ENCODE results near the gene SRMS. TPM values are rescaled to one million over a fixed set of nuclear protein-coding genes. Genes with fewer than 3 reads are reported as not detected.
A peak's percentile ranks its signal among the peaks of the same experiment; 100 is the strongest.

SRMS gene
- total RNA-seq, 1 donor from 2014 or later: not detected

DNA sequence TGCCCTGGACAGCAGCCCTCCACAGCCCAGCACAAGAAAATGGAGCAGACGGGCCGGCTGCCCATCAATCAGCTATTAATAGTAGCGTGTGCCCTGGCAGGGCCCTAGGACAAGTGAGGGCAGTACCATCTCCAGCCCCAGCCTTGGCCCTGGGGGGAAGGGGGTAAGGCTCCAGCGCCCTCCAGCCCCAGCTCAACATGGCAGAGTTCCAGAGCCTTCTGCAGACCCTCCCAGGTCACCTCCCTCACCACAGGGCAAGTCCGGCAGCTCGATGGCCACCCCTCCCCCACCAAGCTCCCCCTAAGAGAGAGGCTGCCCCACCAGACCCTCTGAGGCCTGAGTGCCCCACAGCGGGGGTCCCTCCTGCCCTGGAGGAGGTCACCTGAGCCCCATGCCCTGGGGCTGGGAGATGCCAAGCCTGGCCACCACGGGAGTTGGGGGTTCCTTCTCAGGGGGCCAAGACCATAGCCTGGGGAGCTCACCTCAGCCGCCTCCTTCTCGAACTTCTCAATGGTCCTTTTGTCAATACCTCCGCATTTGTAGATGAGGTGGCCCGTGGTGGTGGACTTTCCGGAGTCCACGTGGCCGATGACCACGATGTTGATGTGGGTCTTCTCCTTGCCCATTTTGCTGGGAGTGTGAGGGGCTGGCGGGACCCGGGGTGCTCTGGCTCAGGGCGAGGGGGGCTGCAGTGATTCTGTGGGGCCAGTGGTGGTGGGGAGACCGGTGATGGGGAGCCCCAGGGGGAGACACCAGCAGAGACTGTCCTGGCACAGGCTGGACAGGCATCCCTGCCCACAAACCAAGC is 50.2 kb downstream of the SRMS start:
- H3K4me1 Mint-ChIP-seq (ENCODE audit: unreplicated experiment): no peaks in the 10 kb centered on the region
- no peak overlapping the region for H3K4me3 Mint-ChIP-seq
- no peaks in the 10 kb centered on the region for H3K36me3 Mint-ChIP-seq
- H3K27ac Mint-ChIP-seq: no peak overlapping the region
- peaks cover 20% of the 10 kb centered on the region for H3K27me3 Mint-ChIP-seq
- peak; percentile 67 for DNase-seq (ENCODE audit: extremely low spot score, unreplicated experiment)
- no peaks in the 10 kb centered on the region for H3K9me3 Mint-ChIP-seq
- TF ChIP-seq, protein P1, sequence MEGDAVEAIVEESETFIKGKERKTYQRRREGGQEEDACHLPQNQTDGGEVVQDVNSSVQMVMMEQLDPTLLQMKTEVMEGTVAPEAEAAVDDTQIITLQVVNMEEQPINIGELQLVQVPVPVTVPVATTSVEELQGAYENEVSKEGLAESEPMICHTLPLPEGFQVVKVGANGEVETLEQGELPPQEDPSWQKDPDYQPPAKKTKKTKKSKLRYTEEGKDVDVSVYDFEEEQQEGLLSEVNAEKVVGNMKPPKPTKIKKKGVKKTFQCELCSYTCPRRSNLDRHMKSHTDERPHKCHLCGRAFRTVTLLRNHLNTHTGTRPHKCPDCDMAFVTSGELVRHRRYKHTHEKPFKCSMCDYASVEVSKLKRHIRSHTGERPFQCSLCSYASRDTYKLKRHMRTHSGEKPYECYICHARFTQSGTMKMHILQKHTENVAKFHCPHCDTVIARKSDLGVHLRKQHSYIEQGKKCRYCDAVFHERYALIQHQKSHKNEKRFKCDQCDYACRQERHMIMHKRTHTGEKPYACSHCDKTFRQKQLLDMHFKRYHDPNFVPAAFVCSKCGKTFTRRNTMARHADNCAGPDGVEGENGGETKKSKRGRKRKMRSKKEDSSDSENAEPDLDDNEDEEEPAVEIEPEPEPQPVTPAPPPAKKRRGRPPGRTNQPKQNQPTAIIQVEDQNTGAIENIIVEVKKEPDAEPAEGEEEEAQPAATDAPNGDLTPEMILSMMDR (conservative IDR thresholded peaks at IDR 0.05): no peak

DNA sequence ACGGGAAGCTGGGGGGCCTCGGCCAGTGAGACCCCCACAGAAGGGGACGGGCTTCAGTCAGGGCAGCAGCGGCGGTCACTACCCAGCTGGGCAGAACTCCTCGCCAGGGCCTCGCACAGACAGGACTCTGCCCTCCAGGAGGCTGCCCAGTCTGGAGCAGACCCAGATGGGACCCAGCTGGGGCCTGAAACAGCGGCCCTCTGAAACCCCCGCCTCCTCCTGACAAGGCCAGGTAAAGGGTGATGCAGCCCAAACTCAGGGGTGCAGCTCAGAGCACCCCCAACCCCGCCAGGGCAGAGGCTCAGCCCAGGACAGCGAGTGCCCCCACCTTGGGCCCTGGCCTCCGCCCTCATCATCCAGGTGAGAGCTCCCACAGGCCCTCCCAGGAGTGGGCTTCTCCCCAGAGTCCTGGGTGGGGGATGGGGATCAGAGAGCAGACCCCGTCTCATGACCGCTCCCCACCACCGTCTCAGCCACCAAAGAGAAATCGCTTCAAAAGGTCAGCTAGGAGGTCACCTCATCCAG is 50.9 kb downstream of the SRMS start:
- H3K27ac Mint-ChIP-seq: no peak overlapping the region
- no peaks in the 10 kb centered on the region for H3K4me1 Mint-ChIP-seq (ENCODE audit: unreplicated experiment)
- peak; percentile 69 for DNase-seq (ENCODE audit: extremely low spot score, unreplicated experiment)
- H3K9me3 Mint-ChIP-seq: no peaks in the 10 kb centered on the region
- TF ChIP-seq, protein P1 (conservative IDR thresholded peaks at IDR 0.05): no peak
- H3K4me3 Mint-ChIP-seq: peak overlapping the region; percentile 70
- peaks cover 20% of the 10 kb centered on the region for H3K27me3 Mint-ChIP-seq
- H3K36me3 Mint-ChIP-seq: no peaks in the 10 kb centered on the region

DNA sequence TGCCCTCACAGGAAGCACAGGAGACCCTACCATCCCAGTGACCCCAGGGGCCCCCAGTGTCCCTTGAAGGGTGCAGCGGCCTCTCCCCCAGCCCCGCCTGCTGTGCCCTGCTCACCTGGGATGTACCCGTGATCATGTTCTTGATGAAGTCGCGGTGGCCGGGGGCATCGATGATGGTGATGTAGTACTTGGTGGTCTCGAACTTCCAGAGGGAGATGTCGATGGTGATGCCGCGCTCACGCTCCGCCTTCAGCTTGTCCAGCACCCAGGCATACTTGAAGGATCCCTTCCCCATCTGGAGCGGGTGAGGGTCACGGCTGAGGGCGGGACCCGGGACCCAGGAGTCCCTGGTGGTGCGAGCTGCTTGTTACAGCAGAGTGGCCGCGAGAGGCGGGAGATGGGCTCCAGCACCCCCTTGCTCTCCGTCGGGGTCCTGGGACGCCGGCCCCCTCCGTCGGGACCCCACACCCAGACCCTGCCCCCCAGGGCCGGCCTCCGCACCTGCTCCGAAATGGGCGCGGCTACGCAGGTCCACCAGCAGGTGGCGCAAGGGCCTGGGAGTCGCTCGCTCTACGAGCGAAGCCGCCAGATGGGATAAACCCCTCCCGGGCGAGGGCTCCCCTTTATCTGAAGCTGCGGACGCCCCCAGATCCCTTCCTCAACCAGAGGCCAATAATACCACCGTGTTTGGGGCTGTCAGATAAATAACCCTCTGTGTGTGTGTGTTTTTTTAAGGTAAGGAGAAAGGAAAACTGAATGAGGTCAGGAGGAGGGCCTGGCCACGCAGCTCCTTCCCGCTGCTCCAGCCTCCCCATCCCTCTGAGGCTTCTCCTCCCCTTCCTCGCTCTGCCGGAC is 51.6 kb downstream of the SRMS start:
- Mint-ChIP-seq H3K27me3 (peaks cover 16% of the 10 kb centered on the region), H3K4me3 (peak overlapping the region; percentile 70), H3K4me1 (ENCODE audit: unreplicated experiment) (no peaks in the 10 kb centered on the region), H3K27ac (no peak overlapping the region), H3K36me3 (no peaks in the 10 kb centered on the region), H3K9me3 (no peaks in the 10 kb centered on the region)
- DNase-seq (ENCODE audit: extremely low spot score, unreplicated experiment): peak; percentile 81
- TF ChIP-seq, protein P1 (conservative IDR thresholded peaks at IDR 0.05): peak; percentile 99

DNA sequence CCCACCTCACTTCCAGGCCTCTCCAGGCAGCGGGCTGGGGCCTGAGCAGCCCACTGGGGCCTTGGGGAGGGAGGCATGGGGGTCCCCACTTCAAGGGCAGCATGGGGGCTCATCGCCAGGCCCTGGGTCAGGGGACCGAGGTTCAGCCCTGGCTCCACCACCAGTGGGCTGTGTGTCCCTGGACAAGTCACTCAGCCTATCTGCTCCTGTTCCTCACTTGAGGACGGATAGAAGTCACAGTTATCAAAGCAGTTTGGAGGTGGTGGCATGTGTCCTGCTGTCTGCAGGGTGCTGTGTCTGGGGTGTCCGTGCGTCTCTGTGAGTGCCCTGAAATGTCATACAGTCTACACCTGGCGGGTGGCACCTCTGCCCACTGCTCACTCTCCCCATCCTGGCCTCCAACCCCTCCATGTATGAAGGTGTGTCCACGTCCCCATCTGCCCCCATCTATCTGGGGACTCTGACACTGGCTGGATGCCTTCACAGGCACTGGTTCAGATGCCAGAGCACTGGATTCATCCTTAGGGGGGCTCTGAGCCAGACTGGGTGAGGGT is 52.3 kb downstream of the SRMS start:
- Mint-ChIP-seq H3K4me3 (no peak overlapping the region), H3K27me3 (peaks cover 13% of the 10 kb centered on the region), H3K4me1 (ENCODE audit: unreplicated experiment) (no peaks in the 10 kb centered on the region), H3K9me3 (no peaks in the 10 kb centered on the region), H3K27ac (no peak overlapping the region), H3K36me3 (no peaks in the 10 kb centered on the region)
- TF ChIP-seq, protein P1 (conservative IDR thresholded peaks at IDR 0.05): no peak
- no peak for DNase-seq (ENCODE audit: extremely low spot score, unreplicated experiment)

DNA sequence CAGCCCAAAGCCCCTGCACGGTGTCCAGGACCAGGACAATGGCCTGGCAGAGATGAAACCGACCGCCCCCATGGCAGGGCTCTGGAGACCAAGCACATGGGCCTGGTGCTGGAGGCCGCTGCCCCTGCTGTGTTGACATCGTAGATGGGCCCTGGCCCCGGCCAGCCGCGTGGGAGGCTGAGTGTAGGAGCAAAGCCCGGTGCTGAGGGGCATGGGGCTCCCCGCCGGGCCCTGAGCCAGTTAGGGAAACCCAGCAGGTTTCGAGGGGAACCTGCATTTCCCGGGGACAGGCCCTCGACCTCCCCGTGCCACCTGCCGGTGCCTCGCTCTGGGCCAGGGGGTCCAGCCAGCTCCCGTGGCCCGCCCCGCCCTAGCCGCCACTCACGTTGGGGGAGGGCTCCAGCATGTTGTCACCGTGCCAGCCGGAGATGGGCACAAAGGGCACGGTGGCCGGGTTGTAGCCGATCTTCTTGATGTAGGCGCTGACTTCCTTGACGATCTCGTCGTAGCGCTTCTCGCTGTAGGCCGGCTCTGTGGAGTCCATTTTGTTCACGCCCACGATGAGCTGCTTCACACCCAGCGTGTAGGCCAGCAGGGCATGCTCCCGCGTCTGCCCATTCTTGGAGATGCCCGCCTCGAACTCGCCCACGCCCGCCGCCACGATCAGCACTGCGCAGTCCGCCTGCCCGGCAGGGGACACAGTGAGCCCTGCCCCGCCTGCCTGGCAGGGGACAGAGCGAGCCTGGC is 53.0 kb downstream of the SRMS start:
- no peaks in the 10 kb centered on the region for H3K9me3 Mint-ChIP-seq
- H3K4me3 Mint-ChIP-seq: no peak overlapping the region
- TF ChIP-seq, protein P1 (conservative IDR thresholded peaks at IDR 0.05): no peak
- no peak overlapping the region for H3K27ac Mint-ChIP-seq
- peak; percentile 69 for DNase-seq (ENCODE audit: extremely low spot score, unreplicated experiment)
- H3K36me3 Mint-ChIP-seq: no peaks in the 10 kb centered on the region
- no peaks in the 10 kb centered on the region for H3K4me1 Mint-ChIP-seq (ENCODE audit: unreplicated experiment)
- H3K27me3 Mint-ChIP-seq: peaks cover 16% of the 10 kb centered on the region

All from type B pancreatic cell (in vitro differentiated cells).